ENCODE data around the gene SPATA16. TPM values are rescaled to one million over a fixed set of nuclear protein-coding genes. Genes with fewer than 3 reads are reported as not detected.
"Not testable (repeated sequence)": the region's sequence is repeated elsewhere in the genome, so short reads cannot be mapped to it uniquely, and the experiment has no call there.

SPATA16 gene
- total and polyA plus RNA-seq, 2 experiments from 2014 or later: not detected

- TF ChIP-seq ZNF462 (CRISPR knock-in tag; IDR thresholded peaks at IDR 0.05) (no peak), EZH2 (IDR thresholded peaks at IDR 0.05; ENCODE audit: low read depth, unreplicated experiment) (no peak), ZNF114 (CRISPR knock-in tag; IDR thresholded peaks at IDR 0.05) (no peak), STAT1 (IDR thresholded peaks at IDR 0.05; ENCODE audit: unreplicated experiment) (no peak)
Measured at GRCh38 chr3:172968646-172969045, 172.4 kb downstream of the SPATA16 start (continued).

GRCh38 chr3:172965256-172965655 is 175.8 kb downstream of the SPATA16 start:
- TF ChIP-seq EZH2phosphoT487 (IDR thresholded peaks at IDR 0.05; ENCODE audit: unreplicated experiment): no peak
- no peak for TF ChIP-seq ZNF114 (CRISPR knock-in tag; IDR thresholded peaks at IDR 0.05)
- TF ChIP-seq CTCF (conservative IDR thresholded peaks at IDR 0.05; ENCODE audit: low read depth in 2 of 2): no peak
- no peak for TF ChIP-seq JUNB (IDR thresholded peaks at IDR 0.05; ENCODE audit: unreplicated experiment)
- Histone ChIP-seq H2AFZ (0 out of 2 replicates have a peak overlapping the region, but pooled peaks have one; percentile 4), H3K4me3 (no peak overlapping the region), H3K27ac (ENCODE audit: low read depth) (no peak overlapping the region), H3F3A (replicated peaks; ENCODE audit: low read depth) (no peaks in the 10 kb centered on the region), H3K4me1 (ENCODE audit: insufficient read depth) (no peaks in the 10 kb centered on the region), H4K20me1 (replicated peaks; ENCODE audit: insufficient read depth) (no peaks in the 10 kb centered on the region), H3K4me2 (no peak overlapping the region), H3K79me2 (replicated peaks; ENCODE audit: insufficient read depth) (no peaks in the 10 kb centered on the region), H3K27me3 (ENCODE audit: insufficient read depth) (no peaks in the 10 kb centered on the region), H3K36me3 (ENCODE audit: insufficient read depth) (no peaks in the 10 kb centered on the region), H3K9me2 (ENCODE audit: insufficient read depth) (no peaks in the 10 kb centered on the region)
- Mint-ChIP-seq H3K36me3 (ENCODE audit: low read depth) (peaks cover 5% of the 10 kb centered on the region; the same call in 1 of the 3 replicates), H3K27me3 (ENCODE audit: insufficient read depth, low read depth, poor library complexity) (no peaks in the 10 kb centered on the region), H3K27ac (no peak overlapping the region), H3K4me3 (no peak overlapping the region), H3K4me1 (no peaks in the 10 kb centered on the region), H3K9me3 (0 out of 3 replicates have a peak, but pooled peaks cover 2% of the 10 kb centered on the region)
- DNase-seq (ENCODE audit: low spot score): no peak
- no peak for ATAC-seq

- H3K79me2 ChIP-seq (replicated peaks; ENCODE audit: insufficient read depth); H3K4me3 ChIP-seq; H3K4me2 ChIP-seq; H3K36me3 ChIP-seq (ENCODE audit: insufficient read depth); H3K36me3 Mint-ChIP-seq (ENCODE audit: low read depth); DNase-seq (ENCODE audit: low spot score); H3K27me3 ChIP-seq (ENCODE audit: insufficient read depth); H3K27ac Mint-ChIP-seq; H3K27me3 Mint-ChIP-seq (ENCODE audit: insufficient read depth, low read depth, poor library complexity); H3K4me3 Mint-ChIP-seq; H3K9me3 Mint-ChIP-seq; H3K4me1 Mint-ChIP-seq; ATAC-seq; H3K4me1 ChIP-seq (ENCODE audit: insufficient read depth); H3F3A ChIP-seq (replicated peaks; ENCODE audit: low read depth); H3K9me2 ChIP-seq (ENCODE audit: insufficient read depth); H3K27ac ChIP-seq (ENCODE audit: low read depth); H4K20me1 ChIP-seq (replicated peaks; ENCODE audit: insufficient read depth): not testable (repeated sequence)
- peak overlapping the region; percentile 72; the same call in 1 of the 2 replicates for H2AFZ ChIP-seq
Measured at GRCh38 chr3:172960626-172961182, 180.3 kb downstream of the SPATA16 start.
